ENCODE data around the gene TIMP3.
A peak's percentile ranks its signal among the peaks of the same experiment; 100 is the strongest.

TIMP3 gene

DNA sequence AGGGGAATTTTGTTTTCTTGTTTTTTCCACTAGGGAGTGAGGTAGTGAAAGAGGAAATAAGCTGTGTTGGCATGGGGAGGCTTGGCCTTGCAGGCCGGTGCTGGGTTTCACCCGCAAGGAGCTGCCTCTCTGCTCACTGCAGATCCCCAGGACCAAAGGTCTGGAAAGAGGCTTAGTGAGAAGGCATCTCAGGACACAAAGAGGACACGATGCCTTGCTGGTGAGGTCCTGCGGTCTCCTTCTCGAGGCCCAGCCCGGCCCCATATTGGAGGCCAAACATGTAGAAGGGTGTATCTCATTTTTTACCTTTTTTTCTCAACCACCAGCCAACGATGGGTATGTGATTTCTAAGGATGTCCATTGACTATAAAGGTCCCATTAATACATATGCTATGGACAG, 17.6 kb downstream of the TIMP3 start:
- TF ChIP-seq, protein P1, sequence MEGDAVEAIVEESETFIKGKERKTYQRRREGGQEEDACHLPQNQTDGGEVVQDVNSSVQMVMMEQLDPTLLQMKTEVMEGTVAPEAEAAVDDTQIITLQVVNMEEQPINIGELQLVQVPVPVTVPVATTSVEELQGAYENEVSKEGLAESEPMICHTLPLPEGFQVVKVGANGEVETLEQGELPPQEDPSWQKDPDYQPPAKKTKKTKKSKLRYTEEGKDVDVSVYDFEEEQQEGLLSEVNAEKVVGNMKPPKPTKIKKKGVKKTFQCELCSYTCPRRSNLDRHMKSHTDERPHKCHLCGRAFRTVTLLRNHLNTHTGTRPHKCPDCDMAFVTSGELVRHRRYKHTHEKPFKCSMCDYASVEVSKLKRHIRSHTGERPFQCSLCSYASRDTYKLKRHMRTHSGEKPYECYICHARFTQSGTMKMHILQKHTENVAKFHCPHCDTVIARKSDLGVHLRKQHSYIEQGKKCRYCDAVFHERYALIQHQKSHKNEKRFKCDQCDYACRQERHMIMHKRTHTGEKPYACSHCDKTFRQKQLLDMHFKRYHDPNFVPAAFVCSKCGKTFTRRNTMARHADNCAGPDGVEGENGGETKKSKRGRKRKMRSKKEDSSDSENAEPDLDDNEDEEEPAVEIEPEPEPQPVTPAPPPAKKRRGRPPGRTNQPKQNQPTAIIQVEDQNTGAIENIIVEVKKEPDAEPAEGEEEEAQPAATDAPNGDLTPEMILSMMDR (conservative IDR thresholded peaks at IDR 0.05): no peak
- H3K27ac ChIP-seq: no peak overlapping the region

DNA sequence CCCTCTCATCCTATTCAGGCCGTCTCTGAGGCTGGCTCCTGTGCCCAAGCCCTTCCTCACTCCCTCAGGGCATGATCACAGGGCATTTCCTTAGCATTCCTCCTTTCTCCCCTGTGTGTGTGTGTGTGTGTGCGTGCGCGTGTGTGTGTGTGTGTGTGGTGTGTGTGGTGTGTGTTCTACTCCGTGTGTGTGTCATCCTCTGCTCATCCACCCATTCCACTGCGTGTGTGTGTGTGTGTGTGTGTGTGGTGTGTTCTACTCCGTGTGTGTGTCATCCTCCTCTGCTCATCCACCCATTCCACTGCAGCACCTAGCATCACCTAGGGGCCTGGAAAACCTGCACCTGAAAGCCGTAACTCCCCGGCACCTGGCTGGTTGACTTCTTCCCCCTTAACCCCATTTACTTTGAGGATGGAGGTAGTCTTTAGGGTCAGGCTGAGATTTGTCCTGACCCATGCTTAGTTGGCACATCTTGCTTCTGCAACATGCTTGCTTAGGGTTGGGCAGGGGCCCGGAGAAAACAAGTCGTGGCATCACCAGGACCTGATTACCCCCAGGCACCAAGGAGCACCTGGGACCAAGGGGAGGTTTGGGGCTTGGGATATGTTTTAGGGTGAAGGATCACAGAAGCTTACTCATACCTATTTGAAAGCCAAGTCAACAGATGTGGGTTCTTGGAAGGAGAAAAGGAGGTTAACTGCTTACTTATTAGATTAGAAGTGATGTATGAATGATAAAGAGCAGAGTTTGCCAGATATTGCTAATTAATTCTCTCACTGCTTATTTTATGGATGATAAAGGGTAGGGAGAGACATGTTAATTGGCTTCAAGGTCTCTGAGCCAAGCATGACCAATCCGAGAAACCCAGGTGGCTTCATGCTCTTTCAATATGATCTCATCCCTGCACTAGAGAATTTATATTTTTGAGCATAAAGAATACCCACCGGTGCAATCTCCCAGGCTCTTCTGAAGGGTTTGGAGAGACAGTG, 18.9 kb downstream of the TIMP3 start:
- H3K27ac ChIP-seq: no peak overlapping the region
- TF ChIP-seq, protein P1 (conservative IDR thresholded peaks at IDR 0.05): no peak

DNA sequence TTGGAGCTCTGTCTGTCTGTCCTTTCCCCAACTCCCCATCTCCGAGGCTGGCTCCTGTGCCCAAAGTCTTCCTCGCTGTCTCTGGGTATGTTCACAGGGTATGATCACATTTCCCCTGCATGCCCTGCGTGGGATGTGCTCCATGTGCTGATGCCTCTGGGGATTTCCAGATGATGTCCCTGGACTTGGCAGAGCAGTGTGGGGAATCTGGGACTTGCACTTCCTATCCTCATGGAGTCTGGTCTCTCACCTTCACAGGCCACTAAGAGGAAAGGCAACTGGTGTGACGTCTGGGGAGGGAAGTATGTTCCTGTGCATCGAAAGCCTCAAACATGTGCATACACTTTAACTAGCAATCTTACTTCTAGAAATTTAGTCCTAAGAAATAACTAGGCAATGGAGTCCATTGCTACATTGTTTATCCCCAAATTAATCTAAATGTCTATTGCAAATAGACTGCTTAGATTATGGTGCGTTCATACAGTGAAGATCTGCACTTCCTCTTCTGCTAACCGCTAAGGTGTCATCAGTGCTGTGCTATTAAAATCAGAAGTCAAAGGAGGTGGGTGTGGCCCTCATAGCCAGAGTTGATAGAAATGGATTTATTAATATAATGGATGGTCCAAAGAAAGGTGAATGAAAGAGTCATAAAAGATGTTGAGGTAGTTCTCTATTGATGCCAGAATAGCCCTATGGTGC, 20.8 kb downstream of the TIMP3 start:
- TF ChIP-seq, protein P1 (conservative IDR thresholded peaks at IDR 0.05): no peak
- no peak overlapping the region for H3K27ac ChIP-seq

DNA sequence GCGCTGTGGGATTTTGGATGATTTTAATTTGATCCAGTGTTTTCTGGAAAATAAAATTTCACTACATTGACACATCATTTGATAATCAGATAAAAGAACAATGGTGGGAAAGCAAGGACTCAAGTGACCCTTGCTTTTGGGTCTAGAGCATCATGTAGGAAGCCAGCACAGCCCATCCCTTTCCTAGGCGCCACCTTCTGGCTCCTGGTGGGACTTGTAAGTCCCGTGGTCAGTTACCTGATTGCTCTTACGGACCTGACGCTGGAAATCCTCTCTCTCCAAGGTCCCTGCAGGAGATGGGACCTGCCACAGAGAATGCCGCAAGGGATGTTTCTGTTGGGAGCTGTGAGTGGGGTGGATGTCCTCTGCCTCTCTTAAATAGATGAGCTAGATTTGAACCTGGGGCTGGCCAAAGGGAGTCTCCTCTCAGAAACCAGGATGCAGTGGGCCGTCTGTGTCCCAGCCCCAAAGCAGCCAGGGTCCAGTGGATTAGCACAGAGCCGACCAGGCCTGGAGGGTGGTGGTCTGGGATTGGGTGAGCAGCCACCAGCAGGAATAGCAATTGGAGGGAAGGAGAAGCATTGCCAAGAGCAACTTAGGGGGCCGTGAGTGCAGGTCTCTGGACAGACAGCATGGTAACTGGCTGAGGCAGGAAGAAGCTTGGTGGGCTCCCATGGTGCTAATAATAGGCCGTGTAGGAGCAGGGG, 21.7 kb downstream of the TIMP3 start:
- no peak overlapping the region for H3K27ac ChIP-seq
- TF ChIP-seq, protein P1 (conservative IDR thresholded peaks at IDR 0.05): peak; percentile 81

DNA sequence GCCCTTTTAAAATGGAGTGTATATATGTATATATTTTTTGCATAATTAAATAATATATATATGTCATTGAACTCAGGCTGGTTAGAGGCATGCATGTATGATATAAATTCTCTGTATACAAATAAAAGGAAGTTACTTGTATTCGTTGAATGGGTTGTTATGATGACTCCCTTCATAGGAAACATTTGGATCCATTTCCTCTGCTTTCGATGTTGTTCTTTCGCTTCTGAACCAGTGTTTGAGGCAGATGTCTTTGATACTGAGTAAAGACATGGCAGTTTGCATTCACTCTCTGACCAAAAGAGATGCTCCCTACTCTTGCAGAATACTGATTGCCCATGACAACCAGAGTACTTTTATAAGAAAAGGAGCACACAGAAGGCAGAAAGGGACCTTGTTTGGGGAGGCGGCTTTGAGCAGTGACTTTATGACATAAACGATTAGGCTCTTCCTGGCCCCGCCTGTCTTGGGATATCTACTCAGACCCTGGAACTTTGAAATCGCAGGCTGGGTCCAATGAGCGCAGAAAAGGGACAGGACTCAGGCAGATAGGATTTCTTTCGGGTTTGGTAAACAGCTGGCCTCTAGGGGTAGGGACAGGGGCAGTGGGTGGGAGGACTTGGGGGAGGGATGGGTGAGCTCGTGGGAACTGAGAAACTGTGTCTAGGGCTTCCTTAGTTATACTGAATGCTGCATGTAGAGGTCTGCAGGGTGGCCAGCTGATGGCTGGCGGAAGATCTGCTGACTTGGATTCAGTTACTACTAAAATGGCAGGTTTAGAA, 23.2 kb downstream of the TIMP3 start:
- TF ChIP-seq, protein P1 (conservative IDR thresholded peaks at IDR 0.05): no peak
- H3K27ac ChIP-seq: no peak overlapping the region

DNA sequence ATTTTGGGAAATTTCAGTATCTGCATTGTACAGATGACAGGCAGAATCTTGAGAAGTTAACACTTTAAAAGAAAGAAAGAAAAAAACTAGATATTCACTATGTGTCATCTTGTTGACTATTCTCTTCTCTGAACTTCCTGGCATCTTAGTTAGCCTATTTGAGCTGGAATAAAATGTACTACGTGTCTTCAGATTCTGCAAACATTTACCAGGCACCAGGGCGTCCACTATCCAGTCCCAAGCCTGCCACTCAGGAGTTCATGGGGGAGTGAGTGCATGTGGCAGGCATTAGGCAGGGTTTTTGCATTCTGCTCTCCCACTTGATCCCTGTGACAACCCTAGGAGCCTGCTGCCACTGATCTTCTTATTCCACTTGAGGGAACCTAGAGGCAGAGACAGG, 25.0 kb downstream of the TIMP3 start:
- no peak overlapping the region for H3K27ac ChIP-seq
- TF ChIP-seq, protein P1 (conservative IDR thresholded peaks at IDR 0.05): no peak

All from VCaP (cell line).